ENCODE measurements around the gene GRAMD2B. TPM values are rescaled to one million over a fixed set of nuclear protein-coding genes. Genes with fewer than 3 reads are reported as not detected.

The GRAMD2B gene
- total RNA-seq, 1 donor: 89.8 TPM

GRCh38 chr5:126441230-126441629 is 18.0 kb downstream of the GRAMD2B start:
- Histone ChIP-seq H4K20me1 (ENCODE audit: insufficient read depth, low read length) (no peaks in the 10 kb centered on the region), H3K4me1 (ENCODE audit: insufficient read depth, low read length) (peaks cover 28% of the 10 kb centered on the region), H3K9me3 (ENCODE audit: low read depth, low read length) (no peaks in the 10 kb centered on the region), H3K4me3 (ENCODE audit: insufficient read depth, low read length) (no peak overlapping the region), H3K4me2 (ENCODE audit: insufficient read depth, low read length) (no peak overlapping the region), H2AFZ (ENCODE audit: low read length) (no peak overlapping the region), H3K27ac (ENCODE audit: low read depth, low read length) (no peak overlapping the region), H3K36me3 (ENCODE audit: insufficient read depth, low read length) (peaks cover 38% of the 10 kb centered on the region), H3K79me2 (ENCODE audit: insufficient read depth, low read length) (peaks cover 84% of the 10 kb centered on the region), H3K27me3 (ENCODE audit: insufficient read depth, low read length) (no peaks in the 10 kb centered on the region)
- DNase-seq (ENCODE audit: insufficient read length, low spot score, missing footprints): no peak
- TF ChIP-seq, protein P1, sequence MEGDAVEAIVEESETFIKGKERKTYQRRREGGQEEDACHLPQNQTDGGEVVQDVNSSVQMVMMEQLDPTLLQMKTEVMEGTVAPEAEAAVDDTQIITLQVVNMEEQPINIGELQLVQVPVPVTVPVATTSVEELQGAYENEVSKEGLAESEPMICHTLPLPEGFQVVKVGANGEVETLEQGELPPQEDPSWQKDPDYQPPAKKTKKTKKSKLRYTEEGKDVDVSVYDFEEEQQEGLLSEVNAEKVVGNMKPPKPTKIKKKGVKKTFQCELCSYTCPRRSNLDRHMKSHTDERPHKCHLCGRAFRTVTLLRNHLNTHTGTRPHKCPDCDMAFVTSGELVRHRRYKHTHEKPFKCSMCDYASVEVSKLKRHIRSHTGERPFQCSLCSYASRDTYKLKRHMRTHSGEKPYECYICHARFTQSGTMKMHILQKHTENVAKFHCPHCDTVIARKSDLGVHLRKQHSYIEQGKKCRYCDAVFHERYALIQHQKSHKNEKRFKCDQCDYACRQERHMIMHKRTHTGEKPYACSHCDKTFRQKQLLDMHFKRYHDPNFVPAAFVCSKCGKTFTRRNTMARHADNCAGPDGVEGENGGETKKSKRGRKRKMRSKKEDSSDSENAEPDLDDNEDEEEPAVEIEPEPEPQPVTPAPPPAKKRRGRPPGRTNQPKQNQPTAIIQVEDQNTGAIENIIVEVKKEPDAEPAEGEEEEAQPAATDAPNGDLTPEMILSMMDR (IDR thresholded peaks at IDR 0.05; ENCODE audit: extremely low read depth, low read depth, low read length): no peak

DNA sequence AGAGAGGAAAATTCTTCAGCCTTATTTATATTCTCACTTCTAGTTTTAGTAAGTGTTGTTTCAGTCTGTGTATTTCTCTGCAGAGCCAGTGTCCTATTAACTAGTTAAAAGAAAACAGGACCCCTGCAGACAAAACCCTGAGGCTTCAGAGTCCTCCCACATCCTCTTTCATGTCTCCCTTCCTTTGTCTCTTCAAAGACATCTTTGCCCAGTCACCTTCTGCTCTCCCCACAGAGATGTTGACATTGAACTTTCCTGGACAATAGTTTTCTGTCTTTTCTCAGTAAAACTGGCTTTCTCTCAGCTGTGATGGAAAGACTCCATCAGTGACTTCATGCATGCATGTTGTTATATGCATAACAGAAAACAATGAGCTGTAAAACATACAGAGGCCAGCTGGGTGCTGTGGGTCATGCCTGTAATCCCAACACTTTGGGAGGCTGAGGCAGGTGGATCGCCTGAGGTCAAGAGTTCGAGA is 20.2 kb downstream of the GRAMD2B start:
- H3K4me3 ChIP-seq (ENCODE audit: insufficient read depth, low read length): no peak overlapping the region
- H3K27me3 ChIP-seq (ENCODE audit: insufficient read depth, low read length): no peaks in the 10 kb centered on the region
- H3K9me3 ChIP-seq (ENCODE audit: low read depth, low read length): no peaks in the 10 kb centered on the region
- no peak for DNase-seq (ENCODE audit: insufficient read length, low spot score, missing footprints)
- TF ChIP-seq, protein P1 (IDR thresholded peaks at IDR 0.05; ENCODE audit: extremely low read depth, low read depth, low read length): no peak
- no peak overlapping the region for H2AFZ ChIP-seq (ENCODE audit: low read length)
- peaks cover 17% of the 10 kb centered on the region for H3K36me3 ChIP-seq (ENCODE audit: insufficient read depth, low read length)
- no peak overlapping the region for H3K27ac ChIP-seq (ENCODE audit: low read depth, low read length)
- no peak overlapping the region for H3K4me2 ChIP-seq (ENCODE audit: insufficient read depth, low read length)
- peaks cover 35% of the 10 kb centered on the region for H3K4me1 ChIP-seq (ENCODE audit: insufficient read depth, low read length)
- no peaks in the 10 kb centered on the region for H4K20me1 ChIP-seq (ENCODE audit: insufficient read depth, low read length)
- H3K79me2 ChIP-seq (ENCODE audit: insufficient read depth, low read length): peaks cover 73% of the 10 kb centered on the region

DNA sequence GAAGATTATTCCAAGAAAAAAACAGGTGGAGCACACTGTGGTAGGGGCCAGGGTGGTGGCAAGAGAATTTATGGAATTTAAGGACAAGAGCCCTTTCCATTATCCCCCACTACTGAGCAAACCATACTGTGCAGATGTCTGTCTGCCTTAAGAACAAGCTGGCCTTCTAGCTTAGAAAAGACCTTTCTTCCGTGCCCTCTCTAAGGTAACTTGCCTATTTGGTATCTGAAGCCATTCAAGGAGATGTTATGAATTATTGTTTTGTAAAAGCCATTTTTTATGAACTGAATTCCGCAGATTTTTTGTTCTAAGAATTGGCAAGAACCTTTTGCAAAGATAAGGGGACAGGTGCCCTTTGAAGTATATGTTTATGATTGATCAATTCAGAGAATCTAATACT is 20.9 kb downstream of the GRAMD2B start:
- peaks cover 72% of the 10 kb centered on the region for H3K79me2 ChIP-seq (ENCODE audit: insufficient read depth, low read length)
- H3K4me3 ChIP-seq (ENCODE audit: insufficient read depth, low read length): no peak overlapping the region
- no peak overlapping the region for H3K4me2 ChIP-seq (ENCODE audit: insufficient read depth, low read length)
- H4K20me1 ChIP-seq (ENCODE audit: insufficient read depth, low read length): no peaks in the 10 kb centered on the region
- no peak overlapping the region for H2AFZ ChIP-seq (ENCODE audit: low read length)
- H3K36me3 ChIP-seq (ENCODE audit: insufficient read depth, low read length): peaks cover 10% of the 10 kb centered on the region
- no peaks in the 10 kb centered on the region for H3K27me3 ChIP-seq (ENCODE audit: insufficient read depth, low read length)
- H3K4me1 ChIP-seq (ENCODE audit: insufficient read depth, low read length): peaks cover 35% of the 10 kb centered on the region
- TF ChIP-seq, protein P1 (IDR thresholded peaks at IDR 0.05; ENCODE audit: extremely low read depth, low read depth, low read length): no peak
- H3K9me3 ChIP-seq (ENCODE audit: low read depth, low read length): no peaks in the 10 kb centered on the region
- H3K27ac ChIP-seq (ENCODE audit: low read depth, low read length): no peak overlapping the region
- DNase-seq (ENCODE audit: insufficient read length, low spot score, missing footprints): no peak

GRCh38 chr5:126445502-126446174 is 22.4 kb downstream of the GRAMD2B start:
- H3K4me3 ChIP-seq (ENCODE audit: insufficient read depth, low read length): no peak overlapping the region
- H3K9me3 ChIP-seq (ENCODE audit: low read depth, low read length): no peaks in the 10 kb centered on the region
- TF ChIP-seq, protein P1 (IDR thresholded peaks at IDR 0.05; ENCODE audit: extremely low read depth, low read depth, low read length): no peak
- peaks cover 42% of the 10 kb centered on the region for H3K4me1 ChIP-seq (ENCODE audit: insufficient read depth, low read length)
- peaks cover 11% of the 10 kb centered on the region for H3K36me3 ChIP-seq (ENCODE audit: insufficient read depth, low read length)
- peak overlapping the region; percentile 90 for H3K27ac ChIP-seq (ENCODE audit: low read depth, low read length)
- H2AFZ ChIP-seq (ENCODE audit: low read length): no peak overlapping the region
- no peaks in the 10 kb centered on the region for H4K20me1 ChIP-seq (ENCODE audit: insufficient read depth, low read length)
- no peak for DNase-seq (ENCODE audit: insufficient read length, low spot score, missing footprints)
- peak overlapping the region; percentile 65 for H3K4me2 ChIP-seq (ENCODE audit: insufficient read depth, low read length)
- H3K27me3 ChIP-seq (ENCODE audit: insufficient read depth, low read length): no peaks in the 10 kb centered on the region
- H3K79me2 ChIP-seq (ENCODE audit: insufficient read depth, low read length): peaks cover 68% of the 10 kb centered on the region

All from osteoblast (primary cell).